K562 (cell line): ENCODE data around the gene TMEM174. TPM values are rescaled to one million over a fixed set of nuclear protein-coding genes. Genes with fewer than 3 reads are reported as not detected.

Source experiments
- ATAC-seq: fragments of 200-7000 bp; cut with Tn5 transposase; 3 replicates; pipeline ENCODE4 v1.9.1; 2020; ENCODE audit warnings: moderate library complexity
- BruUV-seq: library from RNA; stranded (reverse); fragments of 400-500 nt; replicated peaks from 2 replicates; lab custom pipeline; 2021; lab: Mats Ljungman, UMichigan
- CTCF ChIA-PET: fragments of 300-600 bp; formaldehyde crosslinking; extraction: SDS; loops from one replicate; lab custom pipeline; 2021; ENCODE audit warnings: low intra/inter-chr PET ratio; lab: Yijun Ruan, JAX
- POLR2A ChIA-PET: fragments of 300-600, 350-650 bp; sonication (Branson Sonifier 250); formaldehyde crosslinking; extraction: SDS; loops from one replicate; lab custom pipeline; 2021; ENCODE audit warnings: antibody characterized with exemption, inconsistent platforms; lab: Yijun Ruan, JAX
- DNase-seq, 4 experiments: peaks; one replicate each; pipeline versions ENCODE4 v3.0.0 to v3.0.0-alpha.2; 2011 to 2018; ENCODE audit warnings: low spot score in 3 of 4, mixed read lengths in 3 of 4; ENCODE audit errors: extremely low read depth in 1 of 4
- FAIRE-seq: peaks from 2 replicates; lab custom pipeline; 2011; peaks lifted over from hg19 to GRCh38; lab: Jason Lieb, UNC
- H2AFZ ChIP-seq: 2 replicates; pipeline ENCODE4 v1.6.0; 2011; ENCODE audit warnings: low read depth, low read length, control low read depth, inconsistent platforms
- H3K27ac ChIP-seq: fragments of 200-600 bp; 3 replicates; pipeline ENCODE4 v1.8.0; 2011; ENCODE audit warnings: low read depth, mild to moderate bottlenecking, control low read depth, inconsistent platforms, low read length, moderate library complexity, mixed read lengths; ENCODE audit errors: extremely low read depth
- H3K27me3 ChIP-seq, 2 experiments: fragments of 300-600 bp in 1 of 2; 2 replicates in 1 of 2; 3 replicates in 1 of 2; pipeline versions ENCODE4 v1.6.0 to v1.8.0; 2011; ENCODE audit warnings: inconsistent platforms in 2 of 2, low read length in 2 of 2, mild to moderate bottlenecking in 1 of 2, mixed read lengths in 1 of 2, moderate library complexity in 1 of 2; ENCODE audit not compliant: control insufficient read depth in 2 of 2, insufficient read depth in 2 of 2
- H3K36me3 ChIP-seq: fragments of 300-600 bp; 3 replicates; pipeline ENCODE4 v1.8.0; 2011; ENCODE audit warnings: mild to moderate bottlenecking, low read length, inconsistent platforms; ENCODE audit not compliant: control insufficient read depth, insufficient read depth
- H3K4me1 ChIP-seq, 2 experiments: fragments of 200-600 bp in 1 of 2; replicated peaks in 1 of 2; 2 replicates in 1 of 2; 3 replicates in 1 of 2; pipeline versions ENCODE4 v1.5.1 to v1.8.0; 2011; ENCODE audit warnings: inconsistent platforms in 2 of 2, low read length in 2 of 2, mild to moderate bottlenecking in 1 of 2, mixed read lengths in 1 of 2, moderate library complexity in 1 of 2; ENCODE audit not compliant: control insufficient read depth in 2 of 2, insufficient read depth in 2 of 2
- H3K4me2 ChIP-seq: 2 replicates; pipeline ENCODE4 v1.6.1; 2011; ENCODE audit warnings: low read length, control low read depth, inconsistent platforms, mixed read lengths; ENCODE audit not compliant: insufficient read depth
- H3K4me3 ChIP-seq: fragments of 200-600 bp; sonication (generic), shearing (Covaris generic); 2 replicates; pipeline ENCODE4 v1.5.1; 2016; ENCODE audit warnings: control low read depth, inconsistent platforms
- H3K79me2 ChIP-seq: fragments of 200-600 bp; 3 replicates; pipeline ENCODE4 v1.8.0; 2011; ENCODE audit warnings: low read length, inconsistent platforms; ENCODE audit not compliant: control insufficient read depth, insufficient read depth
- H3K9ac ChIP-seq, 2 experiments: 2 replicates each; pipeline versions ENCODE4 v1.6.0 to v1.6.1; 2011; ENCODE audit warnings: low read depth in 2 of 2, low read length in 2 of 2, control low read depth in 1 of 2, inconsistent platforms in 1 of 2, mild to moderate bottlenecking in 1 of 2, mixed read lengths in 1 of 2; ENCODE audit not compliant: insufficient read depth in 1 of 2
- H3K9me1 ChIP-seq: one replicate; pipeline ENCODE4 v1.6.0; 2011; ENCODE audit warnings: inconsistent platforms, mild to moderate bottlenecking, low read length, moderate library complexity; ENCODE audit not compliant: control insufficient read depth, insufficient read depth
- H3K9me3 ChIP-seq: replicated peaks from 2 replicates; pipeline ENCODE4 v1.5.1; 2011; ENCODE audit warnings: low read depth, low read length, inconsistent platforms; ENCODE audit not compliant: control insufficient read depth, insufficient read depth
- H4K20me1 ChIP-seq: replicated peaks from 2 replicates; pipeline ENCODE4 v1.6.1; 2011; ENCODE audit warnings: low read length, inconsistent platforms, mixed read lengths; ENCODE audit not compliant: control insufficient read depth, insufficient read depth
- BACH1 ChIP-seq: fragments of 200-800 bp; sonication (Bioruptor generic); IDR thresholded peaks from 2 replicates; pipeline ENCODE4 v1.6.1; 2016; ENCODE audit warnings: missing genetic modification characterization, missing compliant biosample characterization
- CBX3 ChIP-seq, 2 experiments: IDR thresholded peaks; 1 replicate in 1 of 2; 2 replicates in 1 of 2; pipeline ENCODE4 v1.6.1; 2012; ENCODE audit warnings: inconsistent platforms in 2 of 2, low read length in 2 of 2, borderline replicate concordance in 1 of 2, control low read depth in 1 of 2
- CREBBP ChIP-seq: IDR thresholded peaks from one replicate; pipeline ENCODE4 v1.6.1; 2012; ENCODE audit warnings: low read depth, mild to moderate bottlenecking, control low read depth, inconsistent platforms, low read length
- CXXC5 ChIP-seq: fragments of 250-450 bp; sonication (Bioruptor Pico); IDR thresholded peaks from 2 replicates; pipeline ENCODE4 v1.8.0; 2022; ENCODE audit warnings: inconsistent platforms, mild to moderate bottlenecking, moderate library complexity
- E4F1 ChIP-seq: fragments of 250-450 bp; sonication (Bioruptor Pico); IDR thresholded peaks from 2 replicates; pipeline ENCODE4 v1.5.0; 2021; ENCODE audit warnings: mild to moderate bottlenecking, borderline replicate concordance
- U2AF1 ChIP-seq: fragments of 200-400 bp; formaldehyde crosslinking; optimal IDR thresholded peaks from 2 replicates; pipeline ENCODE3; 2017; ENCODE audit warnings: mild to moderate bottlenecking, low read depth, low read length, moderate library complexity
- ZNF175 ChIP-seq: fragments of 200-800 bp; sonication (Bioruptor generic); IDR thresholded peaks from 2 replicates; pipeline ENCODE4 v1.6.1; 2016; ENCODE audit warnings: low read depth, mild to moderate bottlenecking, missing genetic modification characterization, missing compliant biosample characterization
- ZNF644 ChIP-seq: fragments of 200-800 bp; sonication (Bioruptor generic); IDR thresholded peaks from 2 replicates; pipeline ENCODE4 v1.6.1; 2016; ENCODE audit warnings: low read depth, missing genetic modification characterization, missing compliant biosample characterization
- WGBS: fragments of 100-300 bp; shearing (Covaris generic); methylation state at CpG from one replicate; pipeline ENCODE4 v1.1.6; 2016; ENCODE audit warnings: low coverage, mixed read lengths; ENCODE audit not compliant: insufficient coverage; ENCODE audit errors: missing lambda C conversion rate; 5-methylcytosine and 5-hydroxymethylcytosine counted together
- in situ Hi-C: fragments of 300-500 bp; cut with MboI; formaldehyde crosslinking; loops from 4 replicates; pipeline ENCODE4 v1.15.0; 2018; ENCODE audit warnings: inconsistent platforms, mixed read lengths
- intact Hi-C: fragments of 100-400 bp; cut with micrococcal nuclease; formaldehyde crosslinking; loops from 2 replicates; pipeline ENCODE4 v1.14.2; 2022
- polyA plus RNA-seq, 8 experiments: library from polyadenylated mRNA; depleted of rRNA in 4 of 8; stranded (reverse) in 5 of 8; unstranded in 3 of 8; fragments of >200 nt; fragmentation: Nextera tagmentation in 2 of 8; fragmentation: Illumina TruSeq in 1 of 8; extraction: Ambion mirVana in 2 of 8; extraction: Trizol in 1 of 8; gene quantifications; 2 replicates each; pipeline versions ENCODE4 v1.2.1 to v1.2.3, GENCODE V29; 2011 to 2014; ENCODE audit warnings: inconsistent platforms in 1 of 8, missing spikeins in 1 of 8
- total RNA-seq, 7 experiments: library from RNA; depleted of rRNA in 6 of 7; stranded (reverse); fragments of >200 nt in 6 of 7; fragmentation: Illumina TruSeq in 2 of 7; extraction: Trizol in 2 of 7; gene quantifications; 2 replicates each; pipeline versions ENCODE4 v1.2.1 to v1.2.3, GENCODE V29; 2011 to 2021; ENCODE audit warnings: low replicate concordance in 1 of 7

TMEM174 gene
- total and polyA plus RNA-seq, 9 of the 15 experiments (the other 6 are each of a cell fraction or from before 2014, with no cell fraction given): not detected

- H3K4me1 ChIP-seq: peaks cover 0 to 3% of the 10 kb centered on the region in 2 experiments; a peak in 2 of 5 replicates
- no peak overlapping the region for H3K4me3 ChIP-seq
- no peak for TF ChIP-seq CXXC5
- no peak for TF ChIP-seq ZNF175 (CRISPR knock-in tag)
- no peak for TF ChIP-seq CBX3 (IDR thresholded peaks at IDR 0.05; ENCODE audit: borderline replicate concordance in 1 of 2, low read length in 2 of 2)
- TF ChIP-seq BACH1 (tag): no peak
- no peak for TF ChIP-seq ZNF644 (tag)
- TF ChIP-seq E4F1 (CRISPR knock-in tag): no peak
- no peak for TF ChIP-seq CREBBP
- no peak for TF ChIP-seq U2AF1
- TF ChIP-seq, all 486 proteins: peak for 0
- POLR2A ChIA-PET: no interaction called here
- H3K36me3 ChIP-seq: no peaks in the 10 kb centered on the region
- H3K27me3 ChIP-seq: peaks cover 8 to 37% of the 10 kb centered on the region in 2 experiments; a peak in 4 of 5 replicates
- no peaks in the 10 kb centered on the region for H4K20me1 ChIP-seq
- WGBS: 0% methylated on average over 3 of the region's 3 CpGs
- H3K9me1 ChIP-seq: no peaks in the 10 kb centered on the region
- intact Hi-C loops: loop anchor here (5.0 kb wide), 1 partner anchor 63 kb away; no protein-coding TSS in a partner anchor
- in situ Hi-C loops: no loop called here
- H3K9ac ChIP-seq: no peak overlapping the region
- no peak for ATAC-seq
- H3K9me3 ChIP-seq: no peaks in the 10 kb centered on the region
- BruUV-seq: no TSS peak
- CTCF ChIA-PET: no interaction called here
- no peak for DNase-seq
- no peak overlapping the region for H3K4me2 ChIP-seq
- FAIRE-seq: no peak
- H3K79me2 ChIP-seq: no peaks in the 10 kb centered on the region
- H3K27ac ChIP-seq: no peak overlapping the region
- H2AFZ ChIP-seq: no peak overlapping the region
Observed at GRCh38 chr5:73139485-73139884, 33.5 kb upstream of the TMEM174 start.
